Measurements from ENCODE around the gene NFYB. TPM values are rescaled to one million over a fixed set of nuclear protein-coding genes. Genes with fewer than 3 reads are reported as not detected.

Gene NFYB
- total and polyA plus RNA-seq, 2 donors (not counting 1 experiment from before 2014, with no cell fraction given), result 11.7 to 27.2 TPM

GRCh38 chr12:104109446-104110271 lies 28.4 kb downstream of the NFYB start:
- peaks cover 6 to 8% of the 10 kb centered on the region in 2 donors for H3K4me1 ChIP-seq (ENCODE audit: control insufficient read depth in 2 of 2, insufficient read depth in 2 of 2, low read length in 2 of 2)
- peaks cover 2 to 4% of the 10 kb centered on the region in 2 experiments for H3K36me3 ChIP-seq (replicated peaks in 1 of 2; ENCODE audit: control extremely low read depth in 1 of 2, control insufficient read depth in 1 of 2, extremely low read depth in 1 of 2, insufficient read depth in 2 of 2, low read length in 1 of 2)
- H3K27me3 ChIP-seq (replicated peaks in 1 of 4; ENCODE audit: control extremely low read depth in 1 of 4, control insufficient read depth in 3 of 4, insufficient read depth in 4 of 4, low read length in 3 of 4), result no peaks in the 10 kb centered on the region
- Mint-ChIP-seq H3K9me3 (ENCODE audit: insufficient read depth) (no peaks in the 10 kb centered on the region), H3K4me1 (peaks cover 8% of the 10 kb centered on the region), H3K27me3 (no peaks in the 10 kb centered on the region), H3K27ac (no peak overlapping the region), H3K4me3 (no peak overlapping the region)
- H4K20me1 ChIP-seq (ENCODE audit: control insufficient read depth, insufficient read depth, low read length, poor library complexity, severe bottlenecking), result no peaks in the 10 kb centered on the region
- no peak for ATAC-seq (ENCODE audit: low read depth)
- H3K9me3 ChIP-seq (ENCODE audit: control extremely low read depth in 1 of 3, control insufficient read depth in 2 of 3, insufficient read depth in 1 of 3, low read length in 2 of 3), result no peaks in the 10 kb centered on the region
- no peaks in the 10 kb centered on the region for H3K79me2 ChIP-seq (ENCODE audit: control insufficient read depth, insufficient read depth, low read length)
- no peak overlapping the region for H3K27ac ChIP-seq (ENCODE audit: low read length in 2 of 2)
- no peak overlapping the region for H2AFZ ChIP-seq (ENCODE audit: insufficient read depth, low read depth, low read length, poor library complexity, severe bottlenecking)
- DNase-seq, result no peak
- intact Hi-C loops (cut with micrococcal nuclease), result loop anchor here (1.0 to 10.0 kb wide), 4 partner anchors 52 to 535 kb away; no protein-coding TSS in a partner anchor
- ChIA-PET CTCF (interaction anchor here (0.7 to 6.0 kb wide), 43 partner anchors 10 to 980 kb away, joined by 3 to 98 read pairs (median 5); partner anchors contain the start of genes HCFC2, HSP90B1, NFYB and NT5DC3), POLR2A (no interaction called here)
- TF ChIP-seq CTCF (IDR thresholded peaks at IDR 0.05) (peak; percentile 63), EZH2 (IDR thresholded peaks at IDR 0.05; ENCODE audit: borderline replicate concordance, insufficient read depth, low read depth, low read length, poor library complexity, severe bottlenecking) (no peak)
- H3K4me2 ChIP-seq (replicated peaks; ENCODE audit: low read depth, low read length, poor library complexity, severe bottlenecking), result no peak overlapping the region
- WGBS (ENCODE audit: insufficient coverage), result no CpG with 5 or more reads among the region's 4 CpGs
- H3K9ac ChIP-seq (ENCODE audit: low read length), result no peak overlapping the region
- H3K4me3 ChIP-seq (ENCODE audit: control extremely low read depth in 1 of 5, extremely low read depth in 1 of 5, insufficient read depth in 1 of 5, low read depth in 2 of 5, low read length in 4 of 5), result no peak overlapping the region

All from B cell (primary cell).